Measurements from ENCODE around the gene ST8SIA6.

- TF ChIP-seq CTCF (conservative IDR thresholded peaks at IDR 0.05; ENCODE audit: low read length) (no peak), EZH2phosphoT487 (IDR thresholded peaks at IDR 0.05; ENCODE audit: borderline replicate concordance, low read depth, low read length) (no peak)
These were observed 36.1 kb downstream of the ST8SIA6 start for GRCh38 chr10:17418249-17418648.
